Erythroblast (primary cell): Measurements from ENCODE around the gene KIF26B.

ENCODE experiments used
- DNase-seq, 2 experiments: peaks; one replicate each; lab custom pipeline; 2025; lab: John Stamatoyannopoulos, UW
- GATA1 ChIP-seq: IDR thresholded peaks from 2 replicates; pipeline ENCODE4 v1.6.1; 2011; ENCODE audit warnings: low read depth, mild to moderate bottlenecking, control low read depth, low read length, moderate library complexity
- POLR2A ChIP-seq: IDR thresholded peaks from 2 replicates; pipeline ENCODE4 v1.6.1; 2011; ENCODE audit warnings: mild to moderate bottlenecking, low read length

KIF26B gene

GRCh38 chr1:245288796-245289195 is 134.0 kb downstream of the KIF26B start:
- no peak for DNase-seq
- TF ChIP-seq POLR2A, result no peak
- TF ChIP-seq GATA1, result no peak

DNA sequence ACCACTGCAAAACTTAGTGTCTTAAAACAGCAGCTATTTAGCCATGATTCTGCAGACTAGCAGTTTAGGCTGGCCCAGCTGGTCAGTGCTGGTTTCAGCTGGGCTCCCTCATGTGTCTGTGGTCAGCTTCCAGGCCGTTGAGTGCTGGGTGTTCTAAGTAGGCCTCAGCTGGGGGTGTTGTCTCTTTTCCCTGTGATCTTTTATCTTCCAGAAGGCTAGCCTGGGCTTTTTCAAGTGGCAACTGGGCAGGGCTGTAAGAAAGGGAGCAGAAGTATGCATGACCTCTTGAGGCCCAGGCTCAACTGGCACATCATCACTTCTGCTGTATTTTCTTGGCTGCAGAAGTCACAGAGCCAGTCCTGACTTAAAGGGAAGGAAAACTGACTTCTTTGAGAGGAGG is 136.1 kb downstream of the KIF26B start:
- DNase-seq, result no peak
- TF ChIP-seq GATA1 (no peak), POLR2A (no peak)

GRCh38 chr1:245291351-245291750 is 136.6 kb downstream of the KIF26B start:
- TF ChIP-seq POLR2A, result no peak
- DNase-seq, result no peak

- DNase-seq, result no peak
- TF ChIP-seq GATA1 (no peak), POLR2A (no peak)
Measured at GRCh38 chr1:245292141-245292540, 137.4 kb downstream of the KIF26B start.

GRCh38 chr1:245292553-245292952 is 137.8 kb downstream of the KIF26B start:
- DNase-seq, result no peak
- TF ChIP-seq GATA1 (no peak), POLR2A (no peak)

- TF ChIP-seq POLR2A, result no peak
- TF ChIP-seq GATA1, result no peak
- DNase-seq, result no peak
Measured at GRCh38 chr1:245294020-245294419, 139.2 kb downstream of the KIF26B start.

GRCh38 chr1:245298781-245299180 is 144.0 kb downstream of the KIF26B start:
- TF ChIP-seq GATA1, result no peak
- no peak for TF ChIP-seq POLR2A
- DNase-seq, result no peak

- DNase-seq, result no peak
- TF ChIP-seq GATA1, result no peak
- no peak for TF ChIP-seq POLR2A
Measured at GRCh38 chr1:245301162-245301580, 146.4 kb downstream of the KIF26B start.

- no peak for DNase-seq
Measured at GRCh38 chr1:245301921-245302320, 147.1 kb downstream of the KIF26B start.

DNA sequence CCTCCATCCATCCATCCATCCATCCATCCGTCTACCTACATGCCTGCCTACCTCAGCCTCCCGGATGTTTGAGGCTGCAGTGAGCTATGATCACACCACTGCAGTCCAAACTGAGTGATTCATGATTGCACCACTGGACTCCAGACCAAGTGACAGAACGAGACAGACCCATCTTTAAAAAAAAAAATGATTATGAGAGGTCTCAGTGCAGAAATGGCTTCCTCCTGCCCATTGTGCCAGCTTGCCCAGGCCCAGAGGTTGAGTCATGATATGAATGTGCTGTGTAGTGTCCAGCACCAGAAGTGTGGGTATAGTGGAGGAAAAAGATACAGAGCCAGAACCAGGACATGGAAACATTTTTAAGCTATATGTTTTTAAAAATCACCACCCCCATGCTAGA is 149.9 kb downstream of the KIF26B start:
- DNase-seq, result no peak
- TF ChIP-seq POLR2A, result no peak
- TF ChIP-seq GATA1, result no peak

More at GRCh38 chr1:245301921-245302320, 147.1 kb downstream of the KIF26B start:
- TF ChIP-seq GATA1, result no peak

GRCh38 chr1:245306020-245306419 is 151.2 kb downstream of the KIF26B start:
- no peak for DNase-seq
- no peak for TF ChIP-seq GATA1
- no peak for TF ChIP-seq POLR2A

- no peak for DNase-seq
- no peak for TF ChIP-seq POLR2A
- no peak for TF ChIP-seq GATA1
Measured at GRCh38 chr1:245306628-245307410, 152.0 kb downstream of the KIF26B start.

GRCh38 chr1:245310571-245311531 is 156.1 kb downstream of the KIF26B start:
- no peak for DNase-seq
- TF ChIP-seq GATA1 (no peak), POLR2A (no peak)
